HG02678 (cell line): ENCODE measurements around the gene DNAAF8.

Experiments used
- ATAC-seq: cut with Tn5 transposase; IDR thresholded peaks from one replicate; pipeline ENCODE4 v1.9.1; 2021; ENCODE audit warnings: mild to moderate bottlenecking, moderate library complexity; ENCODE audit not compliant: unreplicated experiment

DNAAF8 gene

DNA sequence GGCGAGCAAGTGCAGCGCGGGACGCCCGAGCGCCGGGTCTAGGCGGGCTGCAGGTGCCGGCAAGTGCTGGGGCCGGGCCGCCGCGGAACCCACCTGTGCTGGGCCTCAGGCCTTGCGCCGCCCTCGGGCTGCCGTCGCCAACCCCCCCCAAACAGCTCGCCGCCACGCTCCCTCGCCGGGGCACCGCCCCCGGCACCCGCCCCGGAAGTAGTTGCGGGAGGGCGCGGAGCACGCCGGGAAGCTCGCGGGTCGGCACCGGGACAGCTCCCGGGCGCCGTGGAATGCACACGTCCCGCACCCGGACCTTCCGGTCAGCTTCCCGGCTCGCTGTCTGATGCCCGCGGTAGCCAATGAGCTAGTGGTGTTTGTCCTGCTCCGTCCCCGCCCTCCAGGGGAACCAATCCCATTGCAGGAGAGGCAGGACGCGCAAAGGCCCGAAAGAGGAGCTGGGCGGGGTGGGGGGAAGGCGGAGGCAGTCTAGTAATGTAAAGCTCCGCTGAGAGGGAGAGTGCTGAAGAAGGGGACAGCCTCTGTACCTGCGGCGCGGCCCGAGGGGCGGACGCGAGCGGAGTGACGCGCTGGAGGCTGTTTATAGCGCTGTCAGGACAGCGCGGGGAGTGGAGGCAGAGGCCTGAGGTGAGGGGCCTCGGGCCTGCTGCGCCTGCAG, at the start of gene DNAAF8, which contains the start of gene ANKS3:
Gene DNAAF8 (plus strand): TSS at position 475 of the 667 bp plus-strand sequence. CDS start 1,978 bp downstream, outside the sequence.
Gene ANKS3 (minus strand): TSS at position 209 of the 667 bp plus-strand sequence. CDS start 4,122 bp downstream, outside the sequence.
- peak; percentile 78 for ATAC-seq

DNA sequence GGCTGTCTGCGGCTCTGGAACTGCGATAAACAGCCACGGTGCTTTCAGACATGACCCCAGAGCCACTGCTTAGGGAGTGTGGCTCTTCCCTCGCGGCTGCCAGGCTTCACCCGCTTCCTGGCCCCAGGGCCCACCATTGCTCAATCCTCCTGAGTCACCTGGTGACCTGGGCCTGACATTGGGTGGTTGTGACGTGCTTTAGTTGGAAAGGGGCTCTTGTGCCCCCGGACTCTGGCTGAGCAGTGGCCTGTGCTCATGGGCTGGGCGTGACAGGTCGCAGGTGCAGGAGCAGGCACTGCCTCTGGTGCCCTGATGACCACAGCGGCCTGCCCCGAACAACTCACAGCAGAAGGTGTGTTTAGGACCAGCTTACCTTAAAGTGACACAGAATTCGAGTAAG, 49.6 kb upstream of the DNAAF8 start:
- no peak for ATAC-seq

DNA sequence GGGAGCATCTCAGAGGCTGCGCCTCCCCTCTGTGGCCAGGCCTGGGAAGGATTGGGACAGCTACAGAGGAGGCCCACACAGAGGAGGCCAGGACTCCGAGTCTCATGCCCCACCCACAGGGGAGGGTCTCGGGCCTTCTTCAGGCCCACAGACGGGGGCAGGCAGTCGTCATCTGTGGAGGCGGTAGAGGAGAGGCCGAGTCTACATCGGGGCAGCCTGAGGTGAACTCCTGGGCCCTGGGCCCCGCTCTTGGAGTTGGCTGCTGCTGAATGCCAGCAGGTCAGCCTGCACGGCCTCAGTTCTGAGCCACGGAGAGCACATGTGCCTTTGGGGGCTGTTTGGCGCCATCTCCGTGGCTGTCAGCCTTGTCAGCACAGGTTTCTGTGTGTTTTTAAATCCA, 49.0 kb upstream of the DNAAF8 start:
- no peak for ATAC-seq

DNA sequence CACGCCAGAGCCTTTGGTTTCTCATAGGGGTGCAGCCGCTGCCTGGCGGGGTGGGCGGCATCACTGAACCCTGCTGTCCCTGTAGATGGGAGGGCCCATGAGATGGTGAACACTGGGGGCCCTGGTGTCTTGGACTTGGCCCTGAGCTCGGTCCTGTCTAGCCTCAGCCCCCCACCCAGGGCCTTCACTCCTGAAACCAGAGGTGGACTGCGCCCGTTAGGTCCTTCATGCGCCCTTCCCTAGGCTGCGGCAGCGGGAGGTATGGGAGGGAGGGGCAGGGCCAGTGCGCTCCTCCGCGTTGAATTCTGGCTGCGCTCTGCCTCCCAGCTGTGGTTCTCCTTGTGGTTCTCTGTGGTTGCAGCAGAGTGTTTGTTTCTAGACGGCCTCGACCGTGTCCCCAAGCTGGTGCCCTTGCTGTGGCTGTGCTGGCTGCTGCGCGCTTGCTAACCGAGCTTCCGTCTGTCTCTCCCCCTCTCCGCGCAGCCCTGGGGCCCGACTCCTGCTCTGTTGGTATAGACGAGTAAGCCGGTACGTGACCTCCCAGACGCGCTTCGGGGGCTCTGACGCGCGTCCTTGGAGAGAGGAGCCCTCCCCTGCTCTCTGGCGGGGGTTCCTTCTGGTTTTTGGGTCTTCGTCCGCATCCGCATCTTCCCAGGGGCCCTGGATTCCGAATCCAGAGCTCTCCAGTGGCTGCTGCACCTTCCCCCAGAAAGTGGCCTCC, 48.4 kb upstream of the DNAAF8 start:
- no peak for ATAC-seq

DNA sequence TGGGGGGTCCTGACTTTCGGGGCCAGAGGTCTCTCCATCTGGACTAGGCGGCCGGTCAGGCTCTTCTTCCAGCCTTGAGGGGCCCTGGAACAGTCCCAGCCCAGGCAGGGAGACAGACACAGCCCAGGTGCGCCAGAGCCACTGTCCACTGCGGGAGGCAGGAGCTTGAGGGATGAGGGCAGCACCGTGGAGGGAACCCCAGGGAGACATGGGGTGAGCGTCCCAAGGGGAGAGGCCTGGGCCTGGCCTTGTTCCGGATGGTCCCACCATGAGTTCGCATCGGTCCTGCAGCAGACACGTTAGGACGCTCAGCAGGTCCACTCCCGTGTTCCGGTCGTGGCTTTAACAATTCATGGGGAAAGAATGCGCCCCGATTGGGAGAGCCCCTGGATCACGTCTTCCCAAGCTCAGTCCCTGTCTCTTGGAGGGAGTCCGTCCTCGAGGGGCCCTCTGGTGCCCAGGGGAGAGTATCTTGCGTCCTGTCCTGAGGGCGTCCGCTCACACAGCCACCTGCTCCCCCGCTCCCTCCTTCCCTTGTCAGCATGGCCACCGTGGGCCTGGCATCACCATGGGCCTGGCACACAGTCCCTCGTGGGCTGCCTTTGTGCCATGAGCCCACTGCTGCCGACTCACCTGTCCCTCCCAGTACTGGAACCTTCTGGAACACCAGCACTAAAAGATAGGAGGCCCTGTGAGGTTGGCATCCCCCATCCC, 47.7 kb upstream of the DNAAF8 start:
- ATAC-seq: no peak

DNA sequence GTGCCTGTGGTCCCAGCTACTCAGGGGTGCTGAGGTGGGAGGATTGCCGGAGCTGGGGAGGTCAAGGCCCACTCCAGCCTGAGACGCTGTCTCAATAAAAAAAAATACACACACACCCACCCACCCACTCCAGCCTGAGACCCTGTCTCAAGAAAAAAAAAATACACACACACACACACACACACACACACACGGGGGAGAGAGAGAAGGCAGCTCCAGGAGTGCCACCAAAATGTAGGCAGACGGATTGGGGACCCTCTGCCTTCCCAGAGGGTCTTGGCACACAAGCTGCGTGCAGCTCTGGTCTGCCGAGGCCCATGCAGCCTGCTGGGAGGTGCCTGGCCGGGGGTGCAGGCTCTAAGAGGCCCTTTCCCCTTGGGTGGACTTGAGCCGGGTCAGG, 46.9 kb upstream of the DNAAF8 start:
- no peak for ATAC-seq

DNA sequence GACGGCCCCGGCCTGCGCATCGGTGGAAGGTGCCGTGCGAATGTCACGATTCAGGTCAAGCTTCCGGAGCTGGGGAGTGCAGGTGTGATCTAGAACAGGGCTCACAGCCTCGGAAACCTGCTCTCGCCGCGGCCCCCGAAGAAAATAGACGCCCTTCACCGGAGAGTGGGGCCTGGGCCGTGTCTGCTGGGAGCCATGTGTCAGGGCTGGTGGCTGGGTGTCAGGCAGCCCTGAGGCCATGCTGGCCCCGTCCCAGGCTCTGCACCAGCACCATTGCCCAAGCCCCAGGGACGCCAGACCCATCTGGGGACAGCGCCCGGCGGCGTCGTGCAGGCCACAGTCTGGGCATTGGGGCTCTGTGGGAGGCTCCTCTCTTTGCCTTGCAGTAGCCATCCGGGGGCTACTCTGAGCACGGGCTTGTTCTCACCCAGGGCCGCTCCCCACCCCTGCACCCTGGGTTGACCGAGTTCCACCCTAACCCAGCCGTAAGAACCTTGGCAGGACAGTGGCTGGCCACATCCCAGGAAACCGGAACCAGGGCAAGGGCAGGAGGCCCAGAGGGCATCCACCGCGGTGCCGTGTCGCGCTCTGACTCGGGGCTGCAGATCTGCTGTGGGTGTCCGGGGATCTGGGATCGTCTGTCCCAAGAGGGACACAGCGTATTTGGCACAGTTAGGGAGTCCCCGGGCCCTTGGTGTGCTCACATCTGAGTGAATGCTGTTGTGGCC, 46.2 kb upstream of the DNAAF8 start:
- ATAC-seq: no peak

DNA sequence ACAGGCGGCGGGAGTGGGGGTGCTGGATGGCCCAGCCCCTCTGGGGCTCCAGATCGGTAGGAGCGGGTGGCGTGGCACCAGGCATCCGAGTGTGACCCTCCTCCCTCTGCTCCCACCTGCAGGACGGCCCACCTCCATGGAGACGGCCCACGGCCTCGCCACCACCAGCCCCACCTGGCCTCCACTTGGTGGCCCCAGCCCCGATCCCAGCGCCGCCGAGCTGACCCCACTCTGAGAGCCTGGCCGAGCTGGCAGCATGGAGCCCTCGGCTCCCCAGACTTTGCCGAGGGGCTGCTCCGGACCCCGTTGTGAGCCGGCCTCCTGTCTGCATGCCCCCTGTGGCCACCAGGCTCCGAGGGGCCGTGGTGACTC, 45.7 kb upstream of the DNAAF8 start:
- no peak for ATAC-seq

DNA sequence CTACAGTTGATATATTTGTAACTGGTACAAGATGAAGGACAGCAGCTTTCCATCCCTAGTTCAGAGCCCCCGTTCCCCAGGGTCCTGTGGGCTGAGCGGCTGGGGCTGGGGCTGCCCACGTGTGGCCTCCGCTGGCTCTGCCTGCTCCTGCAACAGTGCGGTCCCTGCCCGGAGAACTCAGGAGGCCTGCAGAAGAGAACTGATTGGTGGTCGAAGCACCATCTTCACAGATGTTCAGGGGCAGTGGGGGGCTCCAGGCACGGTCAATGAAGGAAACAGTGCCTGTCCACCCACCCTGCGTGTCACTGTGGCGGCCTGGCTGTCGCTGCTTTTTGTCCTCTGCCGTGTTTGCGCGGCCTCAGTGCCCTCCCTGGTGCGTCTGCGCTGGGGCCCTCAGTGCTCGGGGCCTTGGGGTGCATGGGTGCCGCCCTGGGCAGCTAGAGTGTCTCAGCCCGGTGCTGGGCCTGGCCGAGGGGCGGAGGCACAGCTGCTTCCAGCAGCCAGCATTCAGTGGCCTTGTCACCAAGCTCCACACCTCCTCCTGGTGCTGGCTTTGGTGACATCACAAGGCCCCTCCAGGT, 45.2 kb upstream of the DNAAF8 start:
- ATAC-seq: no peak

DNA sequence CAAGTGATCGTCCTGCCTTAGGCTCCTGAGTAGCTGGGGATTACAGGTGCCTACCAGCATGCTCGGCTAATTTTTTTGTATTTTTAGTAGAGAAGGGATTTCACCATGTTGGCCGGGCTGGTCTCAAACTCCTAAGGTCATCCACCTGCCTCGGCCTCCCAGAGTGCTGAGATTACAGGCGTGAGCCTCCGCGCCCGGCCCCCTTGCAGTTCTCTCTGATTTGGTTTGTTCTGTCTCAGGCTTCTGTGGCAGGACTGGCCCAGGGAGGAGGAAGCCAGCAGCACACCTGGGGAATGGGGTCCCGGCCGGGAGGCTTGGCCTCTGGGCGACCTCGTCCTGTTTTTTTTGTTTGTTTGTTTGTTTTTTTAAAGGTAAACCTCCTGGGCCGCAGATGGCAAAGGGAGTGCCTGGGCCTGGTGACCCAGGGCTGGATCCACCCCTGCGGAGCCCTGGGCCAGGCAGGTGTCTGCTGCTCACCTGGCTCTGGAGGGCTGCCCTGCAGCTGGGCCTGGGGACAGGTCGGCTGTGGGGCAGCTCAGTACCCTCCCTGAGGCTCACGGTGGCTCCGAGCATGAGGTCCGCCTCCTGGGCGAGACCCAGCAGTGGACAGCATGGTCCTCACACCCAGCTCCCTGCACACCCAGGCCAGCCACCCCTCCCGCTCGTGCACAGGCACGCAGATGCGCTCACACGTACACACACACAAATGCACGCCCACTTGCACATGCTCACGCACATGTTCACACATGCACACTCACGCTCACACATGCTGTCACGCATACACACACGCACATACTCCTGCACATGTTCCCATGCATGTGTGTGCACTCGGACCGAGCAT, 44.3 kb upstream of the DNAAF8 start:
- no peak for ATAC-seq

DNA sequence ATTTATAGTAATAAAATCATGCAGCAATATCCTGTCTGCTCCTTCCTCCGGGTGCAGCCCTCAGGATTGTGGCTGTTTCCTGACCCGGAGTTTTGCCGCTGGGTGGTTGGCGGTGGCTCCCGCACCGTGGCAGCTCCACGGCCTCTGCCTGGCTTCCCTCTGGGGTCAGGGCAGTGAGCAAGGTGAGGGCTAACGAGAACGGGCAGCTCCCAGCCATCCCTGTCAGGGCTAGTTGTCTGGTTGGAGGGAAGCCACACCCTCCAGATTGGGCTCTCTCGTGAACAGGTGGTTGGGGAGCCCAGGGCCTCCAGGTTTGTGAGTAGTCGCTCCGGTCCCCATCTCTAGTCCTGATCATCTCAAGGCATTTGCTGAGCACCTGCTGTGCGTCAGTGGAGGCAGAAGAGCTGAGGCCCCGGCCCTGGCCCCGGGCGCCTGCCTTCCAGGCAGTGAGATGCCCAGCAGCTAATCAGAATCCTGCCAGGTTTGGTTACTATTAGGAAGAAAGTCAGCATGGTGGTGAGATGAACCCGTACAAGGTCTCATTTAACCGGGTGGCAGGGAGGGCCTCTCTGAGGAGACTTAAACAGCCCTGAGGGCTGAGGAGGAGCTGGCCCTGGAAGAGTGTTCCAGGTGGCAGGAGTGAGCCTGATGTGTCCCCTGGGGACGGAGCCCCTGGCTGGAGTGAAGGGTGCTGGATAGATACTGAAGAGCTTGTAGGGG, 43.2 kb upstream of the DNAAF8 start:
- no peak for ATAC-seq

DNA sequence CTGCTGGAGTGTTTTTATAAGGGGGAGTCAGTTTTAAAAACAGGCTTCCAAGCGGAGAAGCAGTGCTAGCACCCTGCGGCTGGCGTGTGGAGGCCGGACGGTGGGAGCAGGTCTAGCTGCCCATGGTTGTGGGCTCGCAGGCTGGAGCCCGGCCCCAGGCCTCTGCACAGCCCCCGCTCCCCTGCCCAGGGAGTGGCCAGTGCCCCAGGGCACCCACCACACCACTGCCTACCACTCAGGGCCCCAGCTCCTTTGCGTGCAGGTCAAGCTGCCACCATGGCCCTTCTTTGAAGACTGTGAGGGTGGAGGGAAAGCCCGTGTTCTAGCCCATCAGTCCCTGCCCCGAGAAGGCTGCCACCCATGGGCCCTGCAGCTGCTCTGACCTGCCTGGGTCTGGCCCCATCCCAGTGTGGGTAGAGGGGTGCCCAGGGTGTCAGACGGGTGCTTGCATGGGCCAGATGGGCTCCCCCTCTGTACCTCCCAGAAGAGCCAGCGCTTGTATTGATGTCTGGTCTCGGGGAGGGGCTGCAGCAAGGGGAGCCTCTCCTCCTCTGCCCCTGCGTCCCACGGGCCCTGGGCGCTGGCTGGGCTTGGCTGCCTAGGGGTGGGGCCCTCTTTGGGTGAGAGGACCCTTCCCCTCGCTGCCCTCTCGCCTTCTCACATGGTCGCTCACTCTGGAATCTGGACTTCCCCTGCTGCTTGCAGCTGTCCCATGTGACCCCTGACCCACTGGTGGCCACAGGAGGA, 42.5 kb upstream of the DNAAF8 start:
- no peak for ATAC-seq

DNA sequence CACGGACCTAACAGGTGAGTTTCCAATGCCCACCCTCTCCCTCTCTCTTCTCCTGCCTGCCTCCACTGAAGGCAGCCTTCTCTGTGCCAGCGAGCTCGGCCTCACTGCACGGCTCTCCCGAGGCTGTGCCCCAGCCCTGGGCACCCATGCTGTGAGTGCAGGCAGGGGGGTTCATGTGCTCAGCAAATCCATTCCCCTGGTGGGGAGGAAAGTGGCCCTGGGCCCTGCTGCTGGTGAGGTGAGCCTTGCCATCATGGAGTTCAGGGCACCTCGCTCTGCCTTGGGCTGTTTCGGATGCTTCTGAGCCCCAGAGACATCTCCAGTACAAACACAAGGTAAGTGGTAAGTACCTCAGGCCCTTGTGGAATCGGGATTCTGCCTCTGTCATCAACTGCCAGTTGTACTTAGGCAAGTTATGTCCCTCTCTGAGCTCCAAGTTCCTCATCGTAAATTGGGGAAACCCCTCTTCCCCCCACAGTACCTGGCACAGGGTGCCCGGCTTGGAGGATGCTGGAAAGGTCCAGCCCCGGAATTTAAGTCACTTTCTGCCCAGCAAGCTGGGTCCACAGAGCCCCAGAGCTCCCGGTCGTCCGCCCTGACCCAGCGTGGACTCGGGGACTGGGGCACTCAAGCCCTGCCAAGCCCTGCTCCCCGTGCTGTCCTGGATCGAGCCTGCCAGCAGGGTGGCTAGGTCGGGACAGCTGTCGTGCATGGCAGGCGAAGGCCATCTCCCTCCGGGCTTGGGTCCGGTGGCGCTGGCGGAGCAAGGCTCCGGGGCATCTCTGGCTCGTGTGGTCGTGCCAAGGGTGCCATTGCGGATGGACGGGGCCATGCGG, 41.7 kb upstream of the DNAAF8 start:
- peak; percentile 6 for ATAC-seq

DNA sequence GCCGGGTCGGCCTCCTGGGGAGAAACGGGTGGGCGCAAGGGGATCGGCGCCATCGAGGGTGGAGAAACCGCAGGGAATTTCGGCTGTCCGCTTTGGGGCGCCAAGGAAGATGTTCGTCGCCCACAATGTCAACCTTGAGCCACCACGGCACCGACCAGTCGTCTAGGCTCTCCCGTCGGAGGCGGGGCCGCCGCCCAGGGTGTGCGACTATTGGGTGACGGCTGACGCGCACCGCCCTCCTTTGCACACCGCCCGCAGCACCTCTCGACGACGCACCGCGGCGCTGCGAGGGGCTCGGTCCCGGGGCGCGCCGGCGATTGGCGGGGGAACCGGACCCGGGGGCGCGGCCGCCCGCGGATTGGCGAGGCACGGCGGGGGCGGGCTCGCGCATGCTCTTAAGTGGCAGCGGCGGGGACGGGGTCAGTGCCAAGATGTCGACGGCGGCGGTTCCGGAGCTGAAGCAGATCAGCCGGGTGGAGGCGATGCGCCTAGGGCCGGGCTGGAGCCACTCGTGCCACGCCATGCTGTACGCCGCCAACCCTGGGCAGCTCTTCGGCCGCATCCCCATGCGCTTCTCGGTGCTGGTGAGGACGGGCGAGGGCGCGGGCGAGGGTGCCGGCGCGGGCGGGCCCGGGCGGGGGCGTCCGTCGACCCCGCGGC, 40.9 kb upstream of the DNAAF8 start, which contains the start of gene NUDT16L1:
Gene NUDT16L1 (plus strand): TSS at position 267 of the 660 bp plus-strand sequence. CDS start 165 bp downstream, at position 432.
- ATAC-seq: peak; percentile 97

DNA sequence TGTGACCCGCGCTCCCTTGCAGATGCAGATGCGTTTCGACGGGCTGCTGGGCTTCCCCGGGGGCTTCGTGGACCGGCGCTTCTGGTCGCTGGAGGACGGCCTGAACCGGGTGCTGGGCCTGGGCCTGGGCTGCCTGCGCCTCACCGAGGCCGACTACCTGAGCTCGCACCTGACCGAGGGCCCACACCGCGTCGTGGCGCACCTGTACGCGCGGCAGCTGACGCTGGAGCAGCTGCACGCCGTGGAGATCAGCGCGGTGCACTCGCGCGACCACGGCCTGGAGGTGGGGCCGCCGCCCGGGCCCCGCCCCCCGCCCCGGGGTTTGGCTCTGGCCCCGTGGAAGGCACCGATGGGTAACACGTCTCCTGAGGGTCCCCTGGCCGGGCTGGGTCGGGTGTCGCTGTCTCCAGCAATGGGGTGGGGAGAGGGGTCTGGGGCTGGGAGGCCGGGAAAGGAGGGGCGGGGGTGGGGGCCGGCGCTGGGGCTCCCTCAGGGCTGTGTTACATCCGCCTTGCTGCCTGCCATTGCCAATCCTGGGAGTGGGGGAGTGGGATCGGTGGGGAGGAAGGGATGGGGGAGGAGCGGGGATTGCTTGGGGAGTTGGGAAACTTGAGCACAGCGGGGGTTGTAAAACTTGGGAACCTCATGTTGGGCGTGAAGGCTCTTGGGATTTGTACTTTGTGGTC, 40.2 kb upstream of the DNAAF8 start:
- peak; percentile 12 for ATAC-seq

DNA sequence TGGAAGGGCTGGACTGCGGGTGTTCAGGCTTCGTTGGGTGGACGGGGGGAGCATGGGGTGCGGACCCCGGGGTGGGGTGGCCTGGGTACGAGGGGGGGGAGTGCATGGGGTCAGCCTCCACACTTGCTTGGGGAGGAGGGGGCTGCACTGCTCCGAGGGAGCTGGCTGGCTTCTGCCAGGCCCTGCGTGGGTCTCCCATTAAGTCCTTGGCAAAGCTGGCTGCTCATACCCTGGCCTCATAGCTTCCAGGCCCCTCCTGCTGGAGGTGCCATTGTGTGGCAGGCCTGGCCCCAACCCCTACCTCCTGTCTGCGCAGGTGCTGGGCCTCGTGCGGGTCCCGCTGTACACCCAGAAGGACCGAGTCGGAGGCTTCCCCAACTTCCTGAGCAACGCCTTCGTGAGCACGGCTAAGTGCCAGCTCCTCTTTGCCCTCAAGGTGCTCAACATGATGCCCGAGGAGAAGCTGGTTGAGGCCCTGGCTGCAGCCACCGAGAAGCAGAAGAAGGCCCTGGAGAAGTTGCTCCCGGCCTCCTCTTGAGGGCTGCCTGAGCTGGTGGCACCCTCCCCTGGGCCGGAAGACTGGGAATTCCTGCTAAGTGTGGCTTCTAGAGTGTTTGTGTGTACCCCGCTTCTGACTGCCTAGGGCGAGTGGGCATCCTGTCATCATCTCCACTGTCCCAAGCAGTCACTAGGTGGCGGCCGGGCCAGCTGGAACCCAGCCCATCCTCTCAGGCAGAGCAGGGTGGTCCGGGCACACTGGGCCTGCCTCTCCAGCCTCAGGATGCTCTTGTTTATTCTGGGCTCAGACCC, 39.5 kb upstream of the DNAAF8 start:
- no peak for ATAC-seq
